NOMO-1 treated with DMSO at 0.1 percent for 48 hours (cell line): Measurements from ENCODE around the gene LDHAL6B.

Experiments used
- DNase-seq: peaks from one replicate; lab custom pipeline; 2025; ENCODE audit not compliant: unreplicated experiment; lab: John Stamatoyannopoulos, UW

The LDHAL6B gene

DNA sequence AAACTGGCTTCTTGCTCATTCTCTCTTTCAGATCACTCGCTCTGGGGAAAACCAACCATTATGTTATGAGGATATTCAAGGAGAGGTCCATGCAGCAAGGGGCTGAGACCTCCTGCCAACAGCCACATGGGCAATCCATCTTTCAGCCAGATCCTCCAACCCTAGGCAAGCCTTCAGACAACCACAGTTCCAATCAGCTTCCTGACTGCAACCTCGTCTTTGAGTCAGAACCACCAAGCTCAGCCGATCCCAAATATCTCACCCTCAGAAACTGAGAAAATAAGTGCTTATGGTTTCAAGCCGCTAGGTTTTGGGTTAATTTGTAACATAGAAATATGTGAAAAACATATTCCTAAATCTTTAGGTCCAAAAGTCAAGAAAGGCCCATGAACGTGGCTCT lies 10.3 kb downstream of the LDHAL6B start:
- no peak for DNase-seq

DNA sequence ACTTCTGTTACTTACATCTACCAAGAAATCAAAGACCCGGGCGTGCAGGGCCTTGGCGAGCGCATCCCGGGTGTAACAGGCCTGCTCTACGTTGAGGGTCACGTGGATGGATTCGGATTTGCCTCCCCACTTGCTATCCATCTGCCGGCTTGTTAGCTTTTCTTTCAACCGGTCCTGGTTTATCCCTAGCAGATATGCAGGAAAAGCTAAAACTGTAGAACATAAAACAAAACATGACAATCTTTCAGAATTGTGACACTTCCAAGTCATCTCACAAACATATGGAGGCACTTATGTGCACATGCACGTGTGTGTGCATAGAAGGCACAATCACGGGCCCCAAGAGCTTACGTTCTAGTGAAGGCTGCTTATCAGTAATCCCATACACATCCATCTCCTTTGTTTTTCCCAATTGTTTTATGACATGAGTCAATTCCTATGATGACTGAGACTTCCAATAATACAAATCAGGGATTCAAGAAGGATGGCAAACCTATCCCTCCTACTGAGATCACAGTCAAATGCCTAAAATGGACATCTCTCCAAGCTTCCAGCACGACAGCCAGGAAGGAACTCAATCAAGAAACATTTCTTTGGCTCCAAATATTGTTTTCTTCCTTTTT lies 11.3 kb downstream of the LDHAL6B start:
- DNase-seq: no peak

DNA sequence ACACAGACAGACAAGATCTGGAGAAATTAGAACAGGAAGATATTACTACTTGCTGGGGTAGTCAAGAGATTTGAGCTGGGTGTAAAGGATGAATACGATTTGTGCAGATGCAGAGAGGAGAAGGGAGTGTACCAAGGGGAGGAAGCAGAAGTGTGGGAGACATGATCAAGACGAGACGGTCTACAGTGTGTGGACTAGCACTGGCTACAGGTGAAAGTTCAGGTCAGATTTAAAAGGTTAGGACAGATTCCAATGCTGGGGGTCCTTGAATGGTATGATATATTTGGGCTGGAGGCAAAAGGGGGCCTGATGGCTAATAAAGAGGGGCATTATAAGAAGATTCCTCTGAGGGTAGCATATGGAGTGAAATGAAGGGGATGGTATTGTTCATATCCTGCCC lies 12.1 kb downstream of the LDHAL6B start:
- DNase-seq: no peak

- no peak for DNase-seq
These were observed 15.2 kb downstream of the LDHAL6B start for GRCh38 chr15:59221511-59222505.

DNA sequence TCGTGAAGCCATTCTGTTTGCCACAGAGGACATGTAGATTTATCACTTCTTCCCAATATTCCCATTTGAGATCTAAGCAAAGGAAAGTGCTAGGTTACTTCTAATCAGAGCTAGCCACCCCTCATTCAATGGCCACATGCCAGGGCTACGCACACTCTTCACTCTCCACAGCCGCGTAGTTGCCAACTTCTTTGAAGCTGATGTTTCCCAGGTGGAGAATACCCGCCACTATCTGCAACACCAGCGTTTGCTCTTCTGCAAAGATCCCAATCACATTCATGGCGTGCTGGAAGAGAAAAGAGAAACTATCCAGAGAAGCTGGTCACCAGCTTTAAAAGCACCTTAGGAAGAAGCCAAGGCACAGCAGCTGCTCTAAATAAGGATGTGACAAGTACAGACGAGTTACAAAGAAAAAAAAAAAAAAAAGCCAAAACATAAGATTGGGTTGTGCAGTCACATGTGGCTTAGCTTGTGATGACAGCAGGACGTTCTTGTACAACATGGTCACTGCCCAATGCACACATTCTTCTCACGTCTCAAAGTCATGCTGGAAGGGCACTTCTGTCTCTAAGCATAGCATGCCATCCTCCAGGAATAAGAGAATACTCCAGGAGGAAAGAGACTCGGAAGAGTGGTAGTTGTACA lies 16.4 kb downstream of the LDHAL6B start:
- no peak for DNase-seq

DNA sequence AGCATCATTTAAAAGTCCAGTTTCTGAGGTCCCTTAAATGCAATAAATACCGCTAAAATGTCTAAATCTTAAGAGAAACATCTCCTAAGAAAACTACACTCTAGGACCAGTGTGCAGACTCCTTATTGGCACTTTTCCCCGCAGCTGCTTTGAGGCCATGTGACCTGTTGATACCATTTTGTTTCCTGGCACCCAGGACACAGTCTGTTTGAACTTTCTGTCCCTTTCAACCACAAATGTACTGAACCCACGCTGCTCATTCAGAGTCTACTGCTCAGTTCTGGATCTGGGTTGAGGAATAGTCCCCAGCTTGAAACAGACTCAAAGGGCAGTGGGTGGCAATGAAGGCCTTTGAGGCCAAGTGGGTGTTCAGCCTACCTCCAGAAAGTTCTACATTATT lies 17.1 kb downstream of the LDHAL6B start:
- no peak for DNase-seq

DNA sequence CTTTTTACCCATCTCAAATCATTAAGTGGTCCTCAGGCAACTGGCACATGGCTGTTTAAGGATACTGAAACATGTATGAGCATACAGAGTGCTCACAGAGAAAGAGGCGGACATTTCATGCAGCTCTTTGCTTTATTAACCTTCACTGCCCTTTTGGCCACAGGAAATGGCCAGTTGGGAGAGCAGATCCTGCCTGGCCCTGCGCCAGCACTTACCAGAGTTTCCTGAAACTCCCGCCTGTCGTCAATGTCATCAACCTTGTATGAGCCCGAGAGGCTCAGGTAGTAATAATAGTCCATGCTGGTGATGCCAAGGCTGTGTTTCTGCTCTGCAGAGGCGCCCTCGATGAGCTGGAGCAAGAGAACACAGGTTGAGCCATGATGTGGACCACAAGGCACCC lies 17.8 kb downstream of the LDHAL6B start:
- no peak for DNase-seq

DNA sequence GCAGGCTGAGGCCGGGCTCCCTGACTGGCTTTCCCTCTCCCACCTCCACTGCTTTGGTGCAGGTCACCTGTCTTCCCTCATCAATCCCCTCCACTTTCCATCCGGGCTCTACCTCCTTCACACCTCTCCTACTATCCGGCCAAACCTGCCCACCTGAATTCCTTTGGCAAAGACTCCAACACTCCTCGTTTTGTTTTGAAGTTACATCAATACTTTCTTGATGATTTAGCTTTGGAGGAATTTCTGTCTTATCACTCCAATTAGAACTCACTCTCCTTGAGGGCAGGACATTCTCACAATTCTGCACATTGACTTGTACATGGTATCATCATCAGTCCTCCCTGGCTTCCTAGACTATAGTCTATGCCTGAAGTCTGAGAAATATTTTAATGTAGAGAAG lies 20.4 kb downstream of the LDHAL6B start:
- DNase-seq: no peak

- no peak for DNase-seq
These were observed 22.4 kb downstream of the LDHAL6B start for GRCh38 chr15:59229015-59229414.

GRCh38 chr15:59229453-59229852 lies 22.8 kb downstream of the LDHAL6B start:
- no peak for DNase-seq

- DNase-seq: no peak
These were observed 23.9 kb downstream of the LDHAL6B start for GRCh38 chr15:59230531-59231055.

- DNase-seq: no peak
These were observed 25.8 kb downstream of the LDHAL6B start for GRCh38 chr15:59232476-59232875.

- no peak for DNase-seq
These were observed 29.8 kb downstream of the LDHAL6B start for GRCh38 chr15:59236394-59236793.

DNA sequence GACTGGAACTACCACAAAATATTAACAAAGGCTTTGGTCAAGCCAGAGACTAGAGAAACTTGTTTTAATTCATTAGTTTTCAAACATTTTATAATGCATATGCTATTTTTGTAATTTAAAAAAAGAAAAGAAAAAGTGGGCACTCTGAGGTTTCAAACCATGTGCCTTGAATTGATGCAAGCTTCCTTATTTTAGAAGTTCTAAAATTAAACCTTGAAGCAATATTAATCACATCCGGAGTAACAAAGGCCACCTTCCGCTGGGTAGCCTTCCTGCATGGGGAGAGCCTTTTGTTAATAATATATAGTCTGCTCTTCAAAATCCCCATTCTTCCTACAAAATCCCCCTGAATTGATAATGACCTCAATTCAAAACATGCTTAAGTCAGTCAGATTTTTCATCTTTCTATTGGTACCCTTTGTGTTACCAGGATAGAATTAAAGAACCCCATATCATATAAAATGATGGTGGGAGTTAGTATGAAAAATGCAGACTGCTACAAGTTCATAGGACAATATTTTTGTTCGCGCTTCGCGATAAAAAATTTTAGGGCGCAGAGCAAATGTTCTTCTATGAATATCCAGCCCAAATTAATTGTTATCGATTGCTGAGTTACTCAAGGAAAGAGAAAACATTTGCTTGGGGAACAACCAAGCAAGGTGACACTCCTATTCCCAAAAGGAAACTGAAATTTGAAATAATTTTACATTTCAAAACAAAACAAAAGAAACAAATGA lies 30.6 kb downstream of the LDHAL6B start:
- DNase-seq: peak; percentile 73

- DNase-seq: peak; percentile 12
These were observed 31.3 kb downstream of the LDHAL6B start for GRCh38 chr15:59237924-59238331.

DNA sequence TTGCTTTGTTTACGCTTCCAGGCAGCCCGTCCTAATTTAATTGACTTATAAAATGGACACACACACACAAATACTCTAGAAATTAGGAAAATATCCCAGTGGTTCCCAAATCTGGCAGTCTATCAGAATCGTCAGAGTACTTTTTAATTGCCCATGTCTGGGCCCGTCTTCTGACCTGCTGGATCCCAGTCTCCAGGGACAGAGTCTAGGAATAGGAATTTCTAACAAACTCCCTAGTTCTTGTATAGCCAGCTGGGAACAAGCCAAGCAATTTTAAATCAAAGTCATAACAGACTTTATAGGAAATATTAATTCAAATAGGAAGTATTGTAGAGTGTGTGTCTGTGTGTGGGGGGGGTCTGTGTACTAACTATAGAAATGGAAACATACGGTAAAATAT lies 33.4 kb downstream of the LDHAL6B start:
- DNase-seq: no peak

DNA sequence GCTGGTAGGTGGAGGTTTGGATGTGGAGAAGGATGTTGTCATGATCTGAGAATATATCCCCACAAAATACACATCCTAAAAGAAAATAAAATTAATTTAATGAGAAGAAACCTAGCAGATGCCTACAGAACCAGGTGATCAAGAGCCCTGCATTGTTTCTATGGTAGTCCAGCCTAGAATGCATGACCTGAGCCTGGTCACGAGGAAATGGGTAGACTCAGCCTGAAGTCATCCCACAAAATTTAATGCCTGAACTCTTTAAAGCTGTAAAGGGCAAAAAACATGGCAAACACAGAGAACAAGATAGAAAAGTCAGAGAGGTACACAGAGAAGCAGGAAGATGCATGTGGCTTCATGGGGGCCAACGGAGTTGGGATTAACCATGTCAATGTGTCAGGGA lies 36.0 kb downstream of the LDHAL6B start:
- no peak for DNase-seq

DNA sequence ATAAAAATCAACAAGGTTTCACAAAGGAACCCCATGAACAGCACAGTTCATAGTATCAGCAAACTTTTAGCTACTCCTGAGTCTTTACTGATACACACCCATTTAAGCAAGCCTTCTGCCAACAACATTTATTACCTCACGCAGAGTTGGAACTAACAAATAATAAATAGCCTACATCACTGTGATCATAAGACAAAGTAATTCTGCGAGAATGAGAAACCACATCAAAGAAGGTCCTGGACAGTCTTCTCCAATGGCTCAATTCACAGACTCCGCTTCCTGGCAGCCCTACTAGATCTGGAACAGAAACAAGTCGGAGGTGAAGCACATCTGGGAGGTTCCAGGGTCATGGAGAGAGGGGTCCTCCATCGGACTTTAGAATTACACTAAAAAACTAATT lies 37.0 kb downstream of the LDHAL6B start:
- no peak for DNase-seq

- no peak for DNase-seq
These were observed 37.7 kb downstream of the LDHAL6B start for GRCh38 chr15:59244337-59244736.

GRCh38 chr15:59245559-59245958 lies 38.9 kb downstream of the LDHAL6B start:
- no peak for DNase-seq

- peak; percentile 58 for DNase-seq
These were observed 40.7 kb downstream of the LDHAL6B start for GRCh38 chr15:59247364-59247763.
